Activated T-cell treated with anti-CD3 and anti-CD28 coated beads, Interleukin-2, amount 50 U/mL, for 24 hours (primary cell): ENCODE data around the gene VDR.

Experiments
- DNase-seq: peaks from one replicate; pipeline ENCODE4 v3.0.0-alpha.2; 2020
- H3K27ac Mint-ChIP-seq: 2 replicates; pipeline ENCODE4 v1.8.0; 2020; ENCODE audit warnings: mild to moderate bottlenecking, mixed read lengths
- H3K27me3 Mint-ChIP-seq: 2 replicates; pipeline ENCODE4 v1.8.0; 2020; ENCODE audit warnings: mixed read lengths
- H3K36me3 Mint-ChIP-seq: 2 replicates; pipeline ENCODE4 v1.8.0; 2020; ENCODE audit warnings: low read depth, mixed read lengths
- H3K4me1 Mint-ChIP-seq: 2 replicates; pipeline ENCODE4 v1.8.0; 2020; ENCODE audit warnings: low read depth, mixed read lengths
- H3K4me3 Mint-ChIP-seq: 2 replicates; pipeline ENCODE4 v1.8.0; 2020; ENCODE audit warnings: mild to moderate bottlenecking, moderate library complexity, mixed read lengths
- H3K9me3 Mint-ChIP-seq: 2 replicates; pipeline ENCODE4 v1.8.0; 2020; ENCODE audit warnings: mixed read lengths

VDR gene

GRCh38 chr12:47940773-47941474 lies 36.1 kb upstream of the VDR start:
- no peak for DNase-seq
- peaks cover 22% of the 10 kb centered on the region for H3K27me3 Mint-ChIP-seq
- no peak overlapping the region for H3K4me3 Mint-ChIP-seq
- no peak overlapping the region for H3K27ac Mint-ChIP-seq
- no peaks in the 10 kb centered on the region for H3K36me3 Mint-ChIP-seq
- H3K4me1 Mint-ChIP-seq: no peaks in the 10 kb centered on the region
- no peaks in the 10 kb centered on the region for H3K9me3 Mint-ChIP-seq

- Mint-ChIP-seq H3K27ac (no peak overlapping the region), H3K4me3 (no peak overlapping the region), H3K9me3 (no peaks in the 10 kb centered on the region), H3K4me1 (no peaks in the 10 kb centered on the region), H3K27me3 (peaks cover 22% of the 10 kb centered on the region), H3K36me3 (no peaks in the 10 kb centered on the region)
- DNase-seq: no peak
Observed at GRCh38 chr12:47939009-47939601, 34.3 kb upstream of the VDR start.

- no peaks in the 10 kb centered on the region for H3K4me1 Mint-ChIP-seq
- H3K4me3 Mint-ChIP-seq: no peak overlapping the region
- DNase-seq: no peak
- no peaks in the 10 kb centered on the region for H3K9me3 Mint-ChIP-seq
- H3K27ac Mint-ChIP-seq: no peak overlapping the region
- H3K27me3 Mint-ChIP-seq: peaks cover 20% of the 10 kb centered on the region
- no peaks in the 10 kb centered on the region for H3K36me3 Mint-ChIP-seq
Observed at GRCh38 chr12:47938594-47938993, 33.8 kb upstream of the VDR start.

- H3K27me3 Mint-ChIP-seq: peaks cover 15% of the 10 kb centered on the region
- H3K27ac Mint-ChIP-seq: no peak overlapping the region
- no peak overlapping the region for H3K4me3 Mint-ChIP-seq
- DNase-seq: no peak
- no peaks in the 10 kb centered on the region for H3K36me3 Mint-ChIP-seq
- no peaks in the 10 kb centered on the region for H3K9me3 Mint-ChIP-seq
- no peaks in the 10 kb centered on the region for H3K4me1 Mint-ChIP-seq
Observed at GRCh38 chr12:47938093-47938492, 33.3 kb upstream of the VDR start.

GRCh38 chr12:47935184-47935583 lies 30.4 kb upstream of the VDR start:
- no peaks in the 10 kb centered on the region for H3K9me3 Mint-ChIP-seq
- H3K27me3 Mint-ChIP-seq: peaks cover 5% of the 10 kb centered on the region
- no peak overlapping the region for H3K27ac Mint-ChIP-seq
- no peak for DNase-seq
- no peak overlapping the region for H3K4me3 Mint-ChIP-seq
- no peaks in the 10 kb centered on the region for H3K4me1 Mint-ChIP-seq
- H3K36me3 Mint-ChIP-seq: no peaks in the 10 kb centered on the region

- Mint-ChIP-seq H3K36me3 (no peaks in the 10 kb centered on the region), H3K4me1 (no peaks in the 10 kb centered on the region), H3K9me3 (no peaks in the 10 kb centered on the region), H3K27ac (no peak overlapping the region), H3K4me3 (no peak overlapping the region), H3K27me3 (peaks cover 13% of the 10 kb centered on the region)
- DNase-seq: no peak
Observed at GRCh38 chr12:47931187-47931586, 26.4 kb upstream of the VDR start.

- H3K4me1 Mint-ChIP-seq: no peaks in the 10 kb centered on the region
- no peak overlapping the region for H3K4me3 Mint-ChIP-seq
- H3K27me3 Mint-ChIP-seq: peaks cover 13% of the 10 kb centered on the region
- H3K27ac Mint-ChIP-seq: no peak overlapping the region
- no peak for DNase-seq
- H3K9me3 Mint-ChIP-seq: no peaks in the 10 kb centered on the region
- no peaks in the 10 kb centered on the region for H3K36me3 Mint-ChIP-seq
Observed at GRCh38 chr12:47930634-47931033, 25.8 kb upstream of the VDR start.

- Mint-ChIP-seq H3K4me1 (no peaks in the 10 kb centered on the region), H3K36me3 (no peaks in the 10 kb centered on the region), H3K9me3 (no peaks in the 10 kb centered on the region), H3K27ac (no peak overlapping the region), H3K4me3 (no peak overlapping the region), H3K27me3 (peaks cover 28% of the 10 kb centered on the region)
- DNase-seq: no peak
Observed at GRCh38 chr12:47927346-47927745, 22.6 kb upstream of the VDR start.

GRCh38 chr12:47921907-47922306 lies 17.1 kb upstream of the VDR start:
- no peaks in the 10 kb centered on the region for H3K4me1 Mint-ChIP-seq
- peaks cover 21% of the 10 kb centered on the region for H3K27me3 Mint-ChIP-seq

GRCh38 chr12:47920913-47921312 lies 16.1 kb upstream of the VDR start:
- Mint-ChIP-seq H3K4me3 (no peak overlapping the region), H3K27me3 (peaks cover 21% of the 10 kb centered on the region), H3K36me3 (no peaks in the 10 kb centered on the region), H3K27ac (no peak overlapping the region), H3K4me1 (no peaks in the 10 kb centered on the region), H3K9me3 (no peaks in the 10 kb centered on the region)
- DNase-seq: no peak

More at GRCh38 chr12:47921907-47922306, 17.1 kb upstream of the VDR start:
- Mint-ChIP-seq H3K4me3 (no peak overlapping the region), H3K36me3 (no peaks in the 10 kb centered on the region), H3K9me3 (no peaks in the 10 kb centered on the region), H3K27ac (no peak overlapping the region)
- DNase-seq: no peak

GRCh38 chr12:47913081-47913480 lies 8.3 kb upstream of the VDR start:
- H3K9me3 Mint-ChIP-seq: no peaks in the 10 kb centered on the region

GRCh38 chr12:47912556-47912955 lies 7.8 kb upstream of the VDR start:
- peaks cover 2% of the 10 kb centered on the region for H3K4me1 Mint-ChIP-seq
- peaks cover 8% of the 10 kb centered on the region for H3K27me3 Mint-ChIP-seq
- no peaks in the 10 kb centered on the region for H3K9me3 Mint-ChIP-seq
- no peak overlapping the region for H3K4me3 Mint-ChIP-seq
- DNase-seq: no peak
- no peak overlapping the region for H3K27ac Mint-ChIP-seq
- no peaks in the 10 kb centered on the region for H3K36me3 Mint-ChIP-seq

More at GRCh38 chr12:47913081-47913480, 8.3 kb upstream of the VDR start:
- DNase-seq: no peak
- H3K27ac Mint-ChIP-seq: no peak overlapping the region
- no peaks in the 10 kb centered on the region for H3K36me3 Mint-ChIP-seq
- H3K4me3 Mint-ChIP-seq: no peak overlapping the region
- peaks cover 2% of the 10 kb centered on the region for H3K4me1 Mint-ChIP-seq
- peaks cover 9% of the 10 kb centered on the region for H3K27me3 Mint-ChIP-seq

- Mint-ChIP-seq H3K4me3 (no peak overlapping the region), H3K27me3 (peaks cover 20% of the 10 kb centered on the region), H3K4me1 (peaks cover 3% of the 10 kb centered on the region), H3K36me3 (no peaks in the 10 kb centered on the region), H3K27ac (no peak overlapping the region), H3K9me3 (no peaks in the 10 kb centered on the region)
- DNase-seq: no peak
Observed at GRCh38 chr12:47910981-47911380, 6.2 kb upstream of the VDR start.

GRCh38 chr12:47910486-47910885 lies 5.7 kb upstream of the VDR start:
- Mint-ChIP-seq H3K9me3 (no peaks in the 10 kb centered on the region), H3K36me3 (no peaks in the 10 kb centered on the region), H3K4me1 (peaks cover 8% of the 10 kb centered on the region), H3K4me3 (no peak overlapping the region), H3K27me3 (peaks cover 25% of the 10 kb centered on the region), H3K27ac (no peak overlapping the region)
- DNase-seq: no peak

- Mint-ChIP-seq H3K9me3 (no peaks in the 10 kb centered on the region), H3K36me3 (no peaks in the 10 kb centered on the region), H3K27me3 (peaks cover 25% of the 10 kb centered on the region), H3K4me1 (peaks cover 10% of the 10 kb centered on the region), H3K4me3 (no peak overlapping the region), H3K27ac (no peak overlapping the region)
- no peak for DNase-seq
Observed at GRCh38 chr12:47909839-47910465, 5.2 kb upstream of the VDR start.
